Erythroblast (primary cell): ENCODE measurements around the gene UBE2E2.

Experiments
- GATA1 ChIP-seq: IDR thresholded peaks from 2 replicates; pipeline ENCODE4 v1.6.1; 2011; ENCODE audit warnings: low read depth, mild to moderate bottlenecking, control low read depth, low read length, moderate library complexity
- POLR2A ChIP-seq: IDR thresholded peaks from 2 replicates; pipeline ENCODE4 v1.6.1; 2011; ENCODE audit warnings: mild to moderate bottlenecking, low read length

- no peak for TF ChIP-seq POLR2A
- no peak for TF ChIP-seq GATA1
Measured at GRCh38 chr3:23637339-23637738, 434.2 kb downstream of the UBE2E2 start.
